Lung (tissue), 12 donors: ENCODE measurements around the gene AGMAT. TPM values are rescaled to one million over a fixed set of nuclear protein-coding genes. Genes with fewer than 3 reads are reported as not detected.

Source experiments
- ATAC-seq: fragments of 200-7000 bp; cut with Tn5 transposase; one replicate; pipeline ENCODE4 v1.9.1; 2020; ENCODE audit warnings: moderate number of reproducible peaks; ENCODE audit not compliant: insufficient read depth, low FRiP score
- DNase-seq, 3 donors: peaks; one replicate each; pipeline ENCODE4 v3.0.0-alpha.2; 2013 to 2017
- H3K27ac ChIP-seq, 2 donors: one replicate each; pipeline ENCODE4 v1.5.1; 2013; ENCODE audit warnings: mild to moderate bottlenecking in 2 of 2, moderate library complexity in 2 of 2, control low read depth in 1 of 2, inconsistent platforms in 1 of 2, low read depth in 1 of 2, low read length in 1 of 2
- H3K27me3 ChIP-seq, 3 donors: one replicate each; pipeline ENCODE4 v1.5.1; 2013; ENCODE audit warnings: low read length in 2 of 3; ENCODE audit not compliant: control insufficient read depth in 3 of 3, insufficient read depth in 3 of 3
- H3K36me3 ChIP-seq, 4 donors: one replicate each; pipeline ENCODE4 v1.5.1; 2013; ENCODE audit warnings: low read length in 4 of 4, mild to moderate bottlenecking in 1 of 4, moderate library complexity in 1 of 4; ENCODE audit not compliant: control insufficient read depth in 4 of 4, insufficient read depth in 4 of 4
- H3K4me1 ChIP-seq, 5 donors: one replicate each; pipeline ENCODE4 v1.5.1; 2013; ENCODE audit warnings: low read length in 5 of 5, mild to moderate bottlenecking in 2 of 5, moderate library complexity in 1 of 5; ENCODE audit not compliant: control insufficient read depth in 5 of 5, insufficient read depth in 5 of 5
- H3K4me3 ChIP-seq: one replicate; pipeline ENCODE4 v1.5.1; 2013; ENCODE audit warnings: mild to moderate bottlenecking, control low read depth, moderate library complexity
- H3K9ac ChIP-seq, 2 donors: one replicate each; pipeline ENCODE4 v1.5.1; 2013; ENCODE audit warnings: low read length in 2 of 2, control low read depth in 1 of 2; ENCODE audit not compliant: insufficient read depth in 1 of 2
- H3K9me3 ChIP-seq, 4 donors: one replicate each; pipeline ENCODE4 v1.5.1; 2013; ENCODE audit warnings: low read length in 3 of 4, mild to moderate bottlenecking in 1 of 4, moderate library complexity in 1 of 4; ENCODE audit not compliant: control insufficient read depth in 4 of 4, insufficient read depth in 3 of 4
- CTCF ChIP-seq: IDR thresholded peaks from 2 replicates; pipeline ENCODE4 v1.5.1; 2012; ENCODE audit warnings: mild to moderate bottlenecking; ENCODE audit errors: control extremely low read depth, extremely low read depth
- WGBS, 2 donors: extraction: QIAGEN DNeasy Blood & Tissue Kit; methylation state at CpG; one replicate each; pipeline ENCODE4 v1.1.7; 2013; 5-methylcytosine and 5-hydroxymethylcytosine counted together
- polyA plus RNA-seq, 2 donors: library from polyadenylated mRNA; stranded (reverse); fragments of 200-250 nt; gene quantifications; one replicate each; pipeline ENCODE4 v1.2.1, GENCODE V29; 2013
- total RNA-seq, 2 donors: library from RNA; depleted of rRNA in 1 of 2; stranded (reverse); fragments of >200 nt in 1 of 2; gene quantifications; one replicate each; pipeline ENCODE4 v1.2.1, GENCODE V29; 2014 to 2021
- donor health status: control.
- donor health status: control.
- donor health status: Bipolar disorder and iron deficiency.
- donor health status: healthy.
- donor health status: DM: yes; HTN: yes; CAD: no.

AGMAT gene
- total and polyA plus RNA-seq, 4 donors, result 0.08 to 0.46 (median 0.31) TPM

- H3K4me3 ChIP-seq, result no peak overlapping the region
- no peaks in the 10 kb centered on the region for H3K27me3 ChIP-seq
- H3K4me1 ChIP-seq, result peaks cover 7 to 58% (median 30%) of the 10 kb centered on the region in 5 donors
- no peak for TF ChIP-seq CTCF
- no peaks in the 10 kb centered on the region for H3K9me3 ChIP-seq
- no peak overlapping the region for H3K27ac ChIP-seq
- DNase-seq (peak; percentile 42 to 57 (median 56)), ATAC-seq (no peak)
- 60 to 79% methylated on average over 5 of the region's 5 CpGs for WGBS, 2 donors
- peaks cover 2 to 8% (median 5%) of the 10 kb centered on the region in 4 donors for H3K36me3 ChIP-seq
- H3K9ac ChIP-seq, result no peak overlapping the region
Observed at GRCh38 chr1:15621975-15622374, 37.1 kb upstream of the AGMAT start.

- no peak overlapping the region for H3K27ac ChIP-seq
- no peaks in the 10 kb centered on the region for H3K9me3 ChIP-seq
- WGBS, 2 donors, result 93 to 94% methylated on average over 7 of the region's 7 CpGs
- ATAC-seq (no peak), DNase-seq (no peak)
- no peak overlapping the region for H3K9ac ChIP-seq
- peaks cover 2 to 3% (median 2%) of the 10 kb centered on the region in 4 donors for H3K36me3 ChIP-seq
- H3K27me3 ChIP-seq, result no peaks in the 10 kb centered on the region
- no peak overlapping the region for H3K4me3 ChIP-seq
- TF ChIP-seq CTCF, result no peak
- H3K4me1 ChIP-seq, result peaks cover 3 to 57% (median 30%) of the 10 kb centered on the region in 5 donors
Observed at GRCh38 chr1:15620902-15621682, 36.2 kb upstream of the AGMAT start.

- H3K27ac ChIP-seq, result peak overlapping the region in 1 of 2 donors; percentile 29
- DNase-seq, result no peak
- WGBS, 2 donors, result 33 to 72% methylated on average over 1 of the region's 1 CpG
- H3K27me3 ChIP-seq, result no peaks in the 10 kb centered on the region
- no peak overlapping the region for H3K9ac ChIP-seq
- H3K4me3 ChIP-seq, result no peak overlapping the region
- peaks cover 3 to 54% (median 30%) of the 10 kb centered on the region in 5 donors for H3K4me1 ChIP-seq
- no peaks in the 10 kb centered on the region for H3K9me3 ChIP-seq
- peaks cover 2 to 3% (median 2%) of the 10 kb centered on the region in 4 donors for H3K36me3 ChIP-seq
- ATAC-seq, result no peak
- no peak for TF ChIP-seq CTCF
Observed at GRCh38 chr1:15620155-15620545, 35.3 kb upstream of the AGMAT start.
